ENCODE measurements around the gene ASB7.

Gene ASB7

GRCh38 chr15:100627789-100628395 lies 25.5 kb downstream of the ASB7 start:
- Histone ChIP-seq H3K4me3 (ENCODE audit: low read length) (no peak overlapping the region), H3K27ac (ENCODE audit: low read depth, low read length) (no peak overlapping the region), H3K36me3 (ENCODE audit: insufficient read depth, low read length) (peaks cover 27% of the 10 kb centered on the region), H3K9me3 (ENCODE audit: insufficient read depth, low read depth, low read length) (no peaks in the 10 kb centered on the region), H3K9ac (ENCODE audit: low read depth, low read length) (no peak overlapping the region), H3K27me3 (ENCODE audit: insufficient read depth, low read length) (no peaks in the 10 kb centered on the region), H3K4me1 (ENCODE audit: insufficient read depth, low read length) (peaks cover 3% of the 10 kb centered on the region; the same call in 1 of the 2 replicates)
- WGBS: 47% methylated on average over 5 of the region's 6 CpGs

- Histone ChIP-seq H3K36me3 (ENCODE audit: insufficient read depth, low read length) (peaks cover 27% of the 10 kb centered on the region), H3K9ac (ENCODE audit: low read depth, low read length) (no peak overlapping the region), H3K4me1 (ENCODE audit: insufficient read depth, low read length) (peaks cover 3% of the 10 kb centered on the region; the same call in 1 of the 2 replicates), H3K27ac (ENCODE audit: low read depth, low read length) (no peak overlapping the region), H3K9me3 (ENCODE audit: insufficient read depth, low read depth, low read length) (no peaks in the 10 kb centered on the region), H3K27me3 (ENCODE audit: insufficient read depth, low read length) (no peaks in the 10 kb centered on the region), H3K4me3 (ENCODE audit: low read length) (no peak overlapping the region)
- WGBS: 85% methylated on average over 2 of the region's 3 CpGs
Measured at GRCh38 chr15:100628746-100629145, 26.4 kb downstream of the ASB7 start.

- Histone ChIP-seq H3K27ac (ENCODE audit: low read depth, low read length) (no peak overlapping the region), H3K36me3 (ENCODE audit: insufficient read depth, low read length) (peaks cover 27% of the 10 kb centered on the region), H3K4me3 (ENCODE audit: low read length) (no peak overlapping the region), H3K27me3 (ENCODE audit: insufficient read depth, low read length) (no peaks in the 10 kb centered on the region), H3K9ac (ENCODE audit: low read depth, low read length) (no peak overlapping the region), H3K9me3 (ENCODE audit: insufficient read depth, low read depth, low read length) (no peaks in the 10 kb centered on the region), H3K4me1 (ENCODE audit: insufficient read depth, low read length) (peaks cover 27% of the 10 kb centered on the region)
- WGBS: 90% methylated on average over 10 of the region's 10 CpGs
Measured at GRCh38 chr15:100631831-100632230, 29.4 kb downstream of the ASB7 start.

GRCh38 chr15:100633763-100634075 lies 31.3 kb downstream of the ASB7 start:
- H3K9me3 ChIP-seq (ENCODE audit: insufficient read depth, low read depth, low read length): no peaks in the 10 kb centered on the region
- no peak overlapping the region for H3K9ac ChIP-seq (ENCODE audit: low read depth, low read length)
- H3K4me1 ChIP-seq (ENCODE audit: insufficient read depth, low read length): peaks cover 34% of the 10 kb centered on the region
- H3K4me3 ChIP-seq (ENCODE audit: low read length): no peak overlapping the region
- no peak overlapping the region for H3K27ac ChIP-seq (ENCODE audit: low read depth, low read length)
- WGBS: 100% methylated on average over 1 of the region's 1 CpG
- H3K36me3 ChIP-seq (ENCODE audit: insufficient read depth, low read length): peaks cover 27% of the 10 kb centered on the region
- no peaks in the 10 kb centered on the region for H3K27me3 ChIP-seq (ENCODE audit: insufficient read depth, low read length)

GRCh38 chr15:100635406-100636071 lies 33.1 kb downstream of the ASB7 start:
- Histone ChIP-seq H3K27me3 (ENCODE audit: insufficient read depth, low read length) (no peaks in the 10 kb centered on the region), H3K9ac (ENCODE audit: low read depth, low read length) (peak overlapping the region; percentile 48), H3K36me3 (ENCODE audit: insufficient read depth, low read length) (peaks cover 11% of the 10 kb centered on the region), H3K9me3 (ENCODE audit: insufficient read depth, low read depth, low read length) (no peaks in the 10 kb centered on the region), H3K27ac (ENCODE audit: low read depth, low read length) (peak overlapping the region; percentile 46), H3K4me1 (ENCODE audit: insufficient read depth, low read length) (peaks cover 34% of the 10 kb centered on the region), H3K4me3 (ENCODE audit: low read length) (no peak overlapping the region)
- WGBS: 33% methylated on average over 11 of the region's 11 CpGs

- Histone ChIP-seq H3K9ac (ENCODE audit: low read depth, low read length) (no peak overlapping the region), H3K27me3 (ENCODE audit: insufficient read depth, low read length) (no peaks in the 10 kb centered on the region), H3K27ac (ENCODE audit: low read depth, low read length) (no peak overlapping the region), H3K4me1 (ENCODE audit: insufficient read depth, low read length) (peaks cover 32% of the 10 kb centered on the region), H3K36me3 (ENCODE audit: insufficient read depth, low read length) (no peaks in the 10 kb centered on the region), H3K4me3 (ENCODE audit: low read length) (no peak overlapping the region), H3K9me3 (ENCODE audit: insufficient read depth, low read depth, low read length) (no peaks in the 10 kb centered on the region)
- WGBS: 95% methylated on average over 11 of the region's 11 CpGs
Measured at GRCh38 chr15:100638177-100638730, 35.9 kb downstream of the ASB7 start.

GRCh38 chr15:100642213-100642949 lies 40.0 kb downstream of the ASB7 start:
- H3K9me3 ChIP-seq (ENCODE audit: insufficient read depth, low read depth, low read length): no peaks in the 10 kb centered on the region
- H3K36me3 ChIP-seq (ENCODE audit: insufficient read depth, low read length): no peaks in the 10 kb centered on the region
- no peaks in the 10 kb centered on the region for H3K27me3 ChIP-seq (ENCODE audit: insufficient read depth, low read length)
- peaks cover 4% of the 10 kb centered on the region; the same call in 1 of the 2 replicates for H3K4me1 ChIP-seq (ENCODE audit: insufficient read depth, low read length)
- H3K27ac ChIP-seq (ENCODE audit: low read depth, low read length): no peak overlapping the region
- H3K9ac ChIP-seq (ENCODE audit: low read depth, low read length): no peak overlapping the region
- 90% methylated on average over 9 of the region's 9 CpGs for WGBS
- no peak overlapping the region for H3K4me3 ChIP-seq (ENCODE audit: low read length)

GRCh38 chr15:100642950-100643338 lies 40.6 kb downstream of the ASB7 start:
- H3K36me3 ChIP-seq (ENCODE audit: insufficient read depth, low read length): no peaks in the 10 kb centered on the region
- H3K4me1 ChIP-seq (ENCODE audit: insufficient read depth, low read length): no peaks in the 10 kb centered on the region
- WGBS: 90% methylated on average over 4 of the region's 4 CpGs

GRCh38 chr15:100645671-100646070 lies 43.3 kb downstream of the ASB7 start:
- no peaks in the 10 kb centered on the region for H3K4me1 ChIP-seq (ENCODE audit: insufficient read depth, low read length)
- H3K4me3 ChIP-seq (ENCODE audit: low read length): no peak overlapping the region
- no peaks in the 10 kb centered on the region for H3K9me3 ChIP-seq (ENCODE audit: insufficient read depth, low read depth, low read length)
- H3K9ac ChIP-seq (ENCODE audit: low read depth, low read length): no peak overlapping the region
- 0 out of 2 replicates have a peak, but pooled peaks cover 5% of the 10 kb centered on the region for H3K36me3 ChIP-seq (ENCODE audit: insufficient read depth, low read length)
- WGBS: 98% methylated on average over 5 of the region's 5 CpGs
- no peak overlapping the region for H3K27ac ChIP-seq (ENCODE audit: low read depth, low read length)
- H3K27me3 ChIP-seq (ENCODE audit: insufficient read depth, low read length): no peaks in the 10 kb centered on the region

More at GRCh38 chr15:100642950-100643338, 40.6 kb downstream of the ASB7 start:
- H3K27me3 ChIP-seq (ENCODE audit: insufficient read depth, low read length): no peaks in the 10 kb centered on the region
- no peak overlapping the region for H3K9ac ChIP-seq (ENCODE audit: low read depth, low read length)
- no peak overlapping the region for H3K4me3 ChIP-seq (ENCODE audit: low read length)
- H3K9me3 ChIP-seq (ENCODE audit: insufficient read depth, low read depth, low read length): no peaks in the 10 kb centered on the region
- no peak overlapping the region for H3K27ac ChIP-seq (ENCODE audit: low read depth, low read length)

- H3K9ac ChIP-seq (ENCODE audit: low read depth, low read length): no peak overlapping the region
- H3K4me1 ChIP-seq (ENCODE audit: insufficient read depth, low read length): no peaks in the 10 kb centered on the region
- H3K27me3 ChIP-seq (ENCODE audit: insufficient read depth, low read length): no peaks in the 10 kb centered on the region
- H3K4me3 ChIP-seq (ENCODE audit: low read length): no peak overlapping the region
- WGBS: 94% methylated on average over 8 of the region's 8 CpGs
- H3K27ac ChIP-seq (ENCODE audit: low read depth, low read length): no peak overlapping the region
- H3K9me3 ChIP-seq (ENCODE audit: insufficient read depth, low read depth, low read length): no peaks in the 10 kb centered on the region
- H3K36me3 ChIP-seq (ENCODE audit: insufficient read depth, low read length): peaks cover 5% of the 10 kb centered on the region; the same call in 1 of the 2 replicates
Measured at GRCh38 chr15:100648951-100649350, 46.6 kb downstream of the ASB7 start.

- WGBS: 100% methylated on average over 1 of the region's 1 CpG
- Histone ChIP-seq H3K27me3 (ENCODE audit: insufficient read depth, low read length) (no peaks in the 10 kb centered on the region), H3K9me3 (ENCODE audit: insufficient read depth, low read depth, low read length) (no peaks in the 10 kb centered on the region), H3K27ac (ENCODE audit: low read depth, low read length) (no peak overlapping the region), H3K9ac (ENCODE audit: low read depth, low read length) (no peak overlapping the region), H3K4me3 (ENCODE audit: low read length) (no peak overlapping the region), H3K4me1 (ENCODE audit: insufficient read depth, low read length) (no peaks in the 10 kb centered on the region), H3K36me3 (ENCODE audit: insufficient read depth, low read length) (peaks cover 5% of the 10 kb centered on the region; the same call in 1 of the 2 replicates)
Measured at GRCh38 chr15:100650685-100651084, 48.3 kb downstream of the ASB7 start.
